ENCODE measurements around the gene DHCR7.

Gene DHCR7

GRCh38 chr11:71385091-71385490, 63.1 kb downstream of the DHCR7 start:
- DNase-seq (ENCODE audit: low read depth): no peak
- TF ChIP-seq CTCF (conservative IDR thresholded peaks at IDR 0.05; ENCODE audit: low read depth, low read length): no peak
- no peak overlapping the region for H3K4me3 ChIP-seq (ENCODE audit: low read depth, low read length)

GRCh38 chr11:71384561-71384960, 63.6 kb downstream of the DHCR7 start:
- no peak overlapping the region for H3K4me3 ChIP-seq (ENCODE audit: low read depth, low read length)
- DNase-seq (ENCODE audit: low read depth): no peak
- TF ChIP-seq CTCF (conservative IDR thresholded peaks at IDR 0.05; ENCODE audit: low read depth, low read length): no peak

All from choroid plexus epithelial cell (primary cell).